Measurements from ENCODE around the gene PRR18.

The PRR18 gene

GRCh38 chr6:166274163-166274562, 34.0 kb downstream of the PRR18 start:
- DNase-seq = no peak

GRCh38 chr6:166271376-166271765, 36.8 kb downstream of the PRR18 start:
- DNase-seq = no peak

GRCh38 chr6:166270706-166271375, 37.4 kb downstream of the PRR18 start:
- DNase-seq = no peak

DNA sequence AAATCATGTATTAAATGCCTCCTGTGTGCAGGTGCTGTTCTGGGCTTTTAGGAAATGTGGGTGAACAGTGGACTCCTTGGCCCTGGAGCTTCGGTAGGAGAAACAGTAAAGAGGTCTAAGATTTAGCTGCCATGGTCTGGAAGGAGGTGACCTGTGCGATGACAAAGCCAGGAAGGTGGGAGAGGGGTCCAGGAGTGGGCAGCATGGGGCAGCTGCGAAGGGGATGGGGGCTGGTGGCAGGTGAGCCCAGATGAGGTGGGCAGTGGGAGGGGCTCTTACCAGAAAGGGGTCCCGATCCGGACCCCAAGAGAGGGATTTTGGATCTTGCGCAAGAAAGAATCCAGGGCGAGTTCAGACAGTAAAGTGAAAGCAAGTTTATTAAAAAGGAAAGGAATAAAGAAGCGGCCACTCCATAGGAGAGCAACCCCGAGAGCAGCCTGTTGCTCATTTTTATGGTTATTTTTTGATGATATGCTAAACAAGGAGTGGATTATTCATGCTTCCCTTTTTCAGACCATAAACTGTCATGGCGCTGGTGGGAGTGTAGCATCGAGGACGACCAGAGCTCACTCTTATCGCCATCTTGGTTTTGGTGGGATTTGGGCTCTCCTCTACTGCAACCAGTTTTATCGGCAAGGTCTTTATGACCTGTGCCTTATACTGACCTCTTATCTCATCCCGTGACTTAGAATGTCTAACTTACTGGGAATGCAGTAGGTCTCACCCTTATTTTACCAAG, 38.7 kb downstream of the PRR18 start:
- no peak for DNase-seq

- DNase-seq = no peak
These were observed 39.8 kb downstream of the PRR18 start for GRCh38 chr6:166268431-166268830.

- no peak for DNase-seq
These were observed 40.7 kb downstream of the PRR18 start for GRCh38 chr6:166267526-166267925.

DNA sequence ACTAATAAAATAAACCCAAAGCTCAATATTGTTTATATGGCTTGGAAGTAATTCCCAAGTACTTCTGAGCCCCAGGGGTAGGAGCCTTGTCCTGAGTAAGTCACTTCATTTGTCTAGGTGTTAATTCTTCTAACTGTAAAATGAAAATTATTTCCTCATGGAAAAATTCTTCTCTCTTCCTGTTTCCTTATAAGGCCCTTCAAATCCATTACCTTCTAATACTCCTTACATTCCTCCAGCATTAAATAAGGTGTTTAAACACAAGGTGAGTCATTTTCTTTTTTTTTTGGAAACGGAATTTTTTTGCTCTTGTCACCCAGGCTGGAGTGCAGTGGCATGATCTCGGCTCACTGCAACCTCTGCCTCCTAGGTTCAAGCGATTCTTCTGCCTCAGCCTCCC, 41.9 kb downstream of the PRR18 start:
- DNase-seq = no peak

DNA sequence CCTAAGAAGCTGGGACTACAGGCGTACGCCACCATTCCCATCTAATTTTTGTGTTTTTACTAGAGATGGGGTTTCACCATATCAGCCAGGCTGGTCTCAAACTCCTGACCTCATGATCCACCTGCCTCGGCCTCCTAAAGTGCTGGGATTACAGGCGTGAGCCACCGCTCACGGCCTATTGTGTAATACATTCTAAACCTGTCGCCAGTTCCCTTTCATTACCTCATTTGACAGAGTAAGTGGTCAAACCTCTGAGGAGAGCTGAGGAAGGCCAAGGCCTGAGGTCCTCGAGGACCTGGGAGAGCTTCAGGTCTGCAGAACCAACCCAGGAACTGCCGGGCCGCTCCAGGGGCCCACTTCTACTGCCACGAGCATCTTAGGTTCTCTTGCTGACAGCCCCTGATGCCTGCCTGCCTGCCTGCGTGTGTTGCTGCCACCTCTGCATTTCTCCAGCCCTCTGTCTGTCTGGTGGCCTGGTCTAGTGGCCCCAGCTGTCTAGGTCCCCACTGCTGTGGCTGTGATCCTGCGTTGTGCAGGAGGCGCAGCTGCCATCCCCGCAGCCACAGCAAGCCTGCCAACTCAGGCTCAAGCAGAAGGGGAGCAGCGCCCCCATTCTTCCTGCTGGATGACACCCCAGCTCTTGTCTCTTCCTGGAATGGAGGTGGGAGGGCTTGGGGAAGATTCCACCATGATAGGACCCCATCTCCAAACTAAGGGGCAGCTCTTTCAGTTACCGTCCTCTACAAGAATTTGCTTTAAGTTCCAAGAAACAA, 45.3 kb downstream of the PRR18 start:
- no peak for DNase-seq

GRCh38 chr6:166259296-166259977, 48.8 kb downstream of the PRR18 start:
- no peak for DNase-seq

- peak in 1 of 4 experiments; percentile 31 for DNase-seq
These were observed 49.3 kb downstream of the PRR18 start for GRCh38 chr6:166258854-166259276.

GRCh38 chr6:166257911-166258318, 50.3 kb downstream of the PRR18 start:
- DNase-seq = no peak
